OCI-LY7 (cell line): Measurements from ENCODE around the gene CBX2. TPM values are rescaled to one million over a fixed set of nuclear protein-coding genes. Genes with fewer than 3 reads are reported as not detected.
A peak's percentile ranks its signal among the peaks of the same experiment; 100 is the strongest.

Experiments used
- BruUV-seq: library from RNA; stranded (reverse); fragments of 400-500 nt; replicated peaks from 2 replicates; lab custom pipeline; 2021; lab: Mats Ljungman, UMichigan
- CTCF ChIA-PET: fragments of 300-600 bp; sonication (Branson Sonifier 250); formaldehyde crosslinking; loops from one replicate; lab custom pipeline; 2022; ENCODE audit warnings: antibody characterized with exemption; ENCODE audit not compliant: unreplicated experiment; lab: Charles Lee
- POLR2A ChIA-PET: fragments of 300-600 bp; sonication (Branson Sonifier 250); formaldehyde crosslinking; loops from one replicate; lab custom pipeline; 2022; ENCODE audit warnings: antibody characterized with exemption; lab: Charles Lee
- DNase-seq: peaks from one replicate; pipeline ENCODE4 v3.0.0-alpha.2; 2015; ENCODE audit warnings: low spot score
- H2AFZ ChIP-seq: fragments of 200-600 bp; sonication (generic), shearing (Covaris generic); 2 replicates; pipeline ENCODE4 v1.6.1; 2014; ENCODE audit warnings: mild to moderate bottlenecking, antibody characterized with exemption, low read length, moderate library complexity
- H3K27ac ChIP-seq: fragments of 200-600 bp; sonication (generic); 2 replicates; pipeline ENCODE4 v1.5.1; 2014; ENCODE audit warnings: mixed run types, low read depth, mild to moderate bottlenecking, moderate library complexity, low read length, inconsistent platforms; ENCODE audit not compliant: poor library complexity, severe bottlenecking
- H3K36me3 ChIP-seq: fragments of 200-600 bp; sonication (generic); 2 replicates; pipeline ENCODE4 v1.6.1; 2014; ENCODE audit warnings: mild to moderate bottlenecking, antibody characterized with exemption, low read length, moderate library complexity, mixed read lengths; ENCODE audit not compliant: insufficient read depth
- H3K4me1 ChIP-seq: fragments of 200-600 bp; sonication (generic); 2 replicates; pipeline ENCODE4 v1.5.1; 2014; ENCODE audit warnings: mild to moderate bottlenecking, low read length; ENCODE audit not compliant: insufficient read depth, poor library complexity, severe bottlenecking
- H3K4me2 ChIP-seq: fragments of 200-600 bp; sonication (generic); 2 replicates; pipeline ENCODE4 v1.6.1; 2014; ENCODE audit warnings: mild to moderate bottlenecking, low read length
- H3K4me3 ChIP-seq: fragments of 200-600 bp; sonication (generic); 2 replicates; pipeline ENCODE4 v1.5.1; 2014; ENCODE audit warnings: mild to moderate bottlenecking, low read depth, low read length; ENCODE audit not compliant: poor library complexity, severe bottlenecking
- H3K79me2 ChIP-seq: fragments of 200-600 bp; sonication (generic); 2 replicates; pipeline ENCODE4 v1.6.1; 2016; ENCODE audit warnings: low read depth, mild to moderate bottlenecking, low read length, moderate library complexity, mixed read lengths; ENCODE audit not compliant: insufficient read depth
- H3K9me2 ChIP-seq: fragments of 200-600 bp; sonication (generic); 2 replicates; pipeline ENCODE4 v1.6.1; 2016; ENCODE audit warnings: mild to moderate bottlenecking, low read length, mixed read lengths; ENCODE audit not compliant: insufficient read depth
- H3K9me3 ChIP-seq: fragments of 200-600 bp; sonication (generic); 2 replicates; pipeline ENCODE4 v1.6.1; 2014; ENCODE audit warnings: mild to moderate bottlenecking, mixed run types, low read length, mixed read lengths
- H4K20me1 ChIP-seq: fragments of 200-600 bp; sonication (generic); 2 replicates; pipeline ENCODE4 v1.6.1; 2014; ENCODE audit warnings: mild to moderate bottlenecking, antibody characterized with exemption, low read length, moderate library complexity, mixed read lengths; ENCODE audit not compliant: insufficient read depth
- CTCF ChIP-seq: fragments of 200-600 bp; sonication (generic); conservative IDR thresholded peaks from 2 replicates; pipeline ENCODE4 v1.5.1; 2014; ENCODE audit warnings: mild to moderate bottlenecking, antibody characterized with exemption, low read length, moderate library complexity, mixed read lengths
- EZH2phosphoT487 ChIP-seq: fragments of 200-600 bp; sonication (generic); IDR thresholded peaks from 2 replicates; pipeline ENCODE4 v1.6.1; 2018; ENCODE audit warnings: low read depth, borderline replicate concordance, mild to moderate bottlenecking, mixed run types, antibody characterized with exemption, low read length, moderate library complexity, mixed read lengths
- intact Hi-C: fragments of 100-400 bp; cut with micrococcal nuclease; formaldehyde crosslinking; loops from one replicate; pipeline ENCODE4 v1.10.0; 2022; ENCODE audit not compliant: unreplicated experiment
- total RNA-seq, 2 experiments: library from RNA; depleted of rRNA in 1 of 2; stranded (reverse); fragments of >200 nt in 1 of 2; shearing (Covaris generic) in 1 of 2; gene quantifications; 2 replicates each; pipeline ENCODE4 v1.2.3, GENCODE V29; 2014 to 2022

Gene CBX2
- total RNA-seq, 2 experiments from 2014 or later: 27.9 to 29.9 TPM

- ChIA-PET POLR2A (no interaction called here), CTCF (no interaction called here)
- no peak for DNase-seq
- intact Hi-C loops: no loop called here
- H4K20me1 ChIP-seq: no peaks in the 10 kb centered on the region
- no peak within 1 kb of the TSS for H2AFZ ChIP-seq
- BruUV-seq: no TSS peak
- no peaks in the 10 kb centered on the region for H3K9me2 ChIP-seq
- no peak within 1 kb of the TSS for H3K27ac ChIP-seq
- H3K9me3 ChIP-seq: no peaks in the 10 kb centered on the region
- peaks cover 24% of the 10 kb centered on the region for H3K4me1 ChIP-seq
- no peak within 1 kb of the TSS for H3K4me3 ChIP-seq
- no peaks in the 10 kb centered on the region for H3K79me2 ChIP-seq
- TF ChIP-seq CTCF (no peak), EZH2phosphoT487 (no peak)
- no peak within 1 kb of the TSS for H3K4me2 ChIP-seq
- H3K36me3 ChIP-seq: no peaks in the 10 kb centered on the region
Measured at GRCh38 chr17:79730769-79731483, 47.0 kb upstream of the CBX2 start, which contains the start of gene ENPP7. Gene ENPP7, plus strand, starts transcription at chr17:79730943. Its CDS starts 197 bp downstream, at chr17:79731140.

GRCh38 chr17:79732254-79732653 lies 45.7 kb upstream of the CBX2 start:
- intact Hi-C loops: no loop called here
- no peak for TF ChIP-seq EZH2phosphoT487
- Histone ChIP-seq H3K4me3 (peak overlapping the region; percentile 52), H3K36me3 (no peaks in the 10 kb centered on the region), H3K79me2 (no peaks in the 10 kb centered on the region), H3K9me3 (no peaks in the 10 kb centered on the region), H3K9me2 (no peaks in the 10 kb centered on the region), H4K20me1 (no peaks in the 10 kb centered on the region), H3K4me1 (peaks cover 24% of the 10 kb centered on the region), H3K4me2 (peak overlapping the region; percentile 67), H2AFZ (peak overlapping the region; percentile 96), H3K27ac (no peak overlapping the region)
- POLR2A ChIA-PET: interaction anchor here (0.6 kb wide), 1 partner anchor 770 kb away, joined by 3 read pairs; no protein-coding TSS in a partner anchor
- CTCF ChIA-PET: no interaction called here
- no peak for DNase-seq
- BruUV-seq: no TSS peak

GRCh38 chr17:79732804-79733691 lies 44.9 kb upstream of the CBX2 start:
- Histone ChIP-seq H3K27ac (peak overlapping the region; percentile 13), H4K20me1 (no peaks in the 10 kb centered on the region), H3K4me2 (peak overlapping the region; percentile 67), H3K9me2 (no peaks in the 10 kb centered on the region), H3K4me3 (peak overlapping the region; percentile 52), H3K79me2 (no peaks in the 10 kb centered on the region), H3K9me3 (no peaks in the 10 kb centered on the region), H3K36me3 (no peaks in the 10 kb centered on the region), H2AFZ (peak overlapping the region; percentile 96), H3K4me1 (peaks cover 24% of the 10 kb centered on the region)
- intact Hi-C loops: no loop called here
- no peak for TF ChIP-seq EZH2phosphoT487
- TF ChIP-seq CTCF: no peak
- ChIA-PET POLR2A (interaction anchor here (0.6 kb wide), 1 partner anchor 769 kb away, joined by 3 read pairs; no protein-coding TSS in a partner anchor), CTCF (interaction anchor here (0.7 kb wide), 1 partner anchor 1240 kb away, joined by 4 read pairs; no protein-coding TSS in a partner anchor)
- peak; percentile 81 for DNase-seq
- BruUV-seq: TSS peak; percentile 75
